GM11168 (cell line): ENCODE data around the gene FBXL7.

Source experiments
- in situ Hi-C: fragments of 300-500 bp; cut with MboI; formaldehyde crosslinking; loops from one replicate; pipeline ENCODE4 v1.12.0; 2022; ENCODE audit warnings: low sequenced_read_pairs; ENCODE audit not compliant: unreplicated experiment

FBXL7 gene

DNA sequence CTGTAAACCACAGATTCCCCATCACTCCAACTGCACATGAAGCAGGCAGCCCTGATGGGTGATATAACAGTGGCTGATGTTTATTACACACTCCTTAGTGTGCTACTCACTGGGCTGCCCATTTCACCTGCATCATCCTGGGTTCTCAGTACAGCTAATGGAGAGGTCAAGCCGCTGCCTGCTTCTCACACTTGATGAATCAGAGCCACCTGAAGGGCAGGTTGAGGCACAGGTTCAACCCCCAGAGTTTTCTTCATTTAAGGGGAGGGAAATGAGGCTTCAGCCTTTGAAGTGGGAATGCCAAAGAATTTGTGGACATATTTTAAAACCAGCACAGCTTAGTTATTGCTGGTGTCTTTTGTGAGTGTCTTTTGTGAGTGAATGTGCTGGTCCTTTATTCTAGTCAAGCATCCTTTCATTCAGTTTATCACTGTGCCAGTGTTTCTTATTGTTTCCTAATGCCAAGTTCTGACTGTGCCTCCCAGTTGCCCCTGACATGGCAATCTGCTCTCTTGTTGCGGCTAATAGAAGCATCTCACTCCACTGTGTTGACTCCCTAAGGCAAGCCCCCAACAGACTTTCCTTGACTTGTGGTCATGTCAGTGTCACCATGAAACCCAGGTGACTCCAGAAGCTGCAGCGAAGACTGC is 109.2 kb downstream of the FBXL7 start:
- in situ Hi-C loops: no loop called here

DNA sequence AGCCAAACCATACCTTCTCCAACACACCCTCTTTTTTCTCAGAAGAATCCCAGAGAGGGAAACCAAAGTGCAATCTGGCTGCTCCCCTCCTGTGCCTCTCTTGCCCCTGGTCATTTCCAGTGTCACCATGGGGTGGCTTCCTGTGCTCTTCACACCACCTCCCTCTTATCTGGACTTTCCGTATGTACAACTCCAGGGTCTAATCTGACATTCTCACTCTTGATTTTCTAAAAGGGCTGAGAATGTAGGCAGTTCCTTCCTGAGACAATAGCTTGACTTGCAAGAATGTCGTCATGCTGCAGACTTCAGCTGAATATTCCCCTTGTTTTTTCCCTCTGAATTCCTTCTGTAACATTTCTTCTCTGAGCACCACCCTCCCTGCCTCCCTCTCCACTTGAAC is 110.2 kb downstream of the FBXL7 start:
- in situ Hi-C loops: no loop called here

- in situ Hi-C loops: no loop called here
Observed at GRCh38 chr5:15611008-15611407, 111.0 kb downstream of the FBXL7 start.

DNA sequence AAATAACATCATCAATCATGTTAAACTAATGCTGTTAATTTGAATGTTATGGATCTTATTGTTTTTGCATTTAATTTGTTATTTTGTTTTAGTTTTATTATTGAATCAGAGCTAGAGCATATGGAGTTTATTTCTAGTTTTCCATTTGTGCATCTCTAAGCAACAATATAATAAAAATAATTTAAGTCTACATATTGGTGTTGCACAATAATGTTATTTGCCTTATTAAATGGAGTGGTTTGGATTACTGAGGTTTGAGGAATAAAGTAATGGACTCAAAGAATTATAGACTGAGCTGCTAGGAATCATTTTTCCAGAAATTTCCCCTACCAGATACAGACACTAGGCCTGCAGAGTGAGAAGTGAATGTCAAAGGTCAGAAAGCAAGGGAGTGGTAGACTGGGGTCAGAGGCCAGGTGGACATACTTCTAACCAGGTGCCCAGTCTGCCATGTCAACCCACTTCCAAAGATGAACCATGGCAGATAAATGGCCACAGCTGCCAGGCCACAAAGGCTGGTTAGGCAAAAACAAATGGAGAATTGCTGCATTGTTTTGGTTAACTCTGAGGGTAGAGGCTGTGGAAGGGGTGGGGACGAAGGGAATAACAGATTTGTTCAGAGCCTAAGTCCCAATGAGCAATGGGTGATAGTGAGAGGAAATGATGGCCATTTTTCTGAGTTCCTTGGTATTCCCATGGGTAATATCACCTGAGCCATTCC is 113.1 kb downstream of the FBXL7 start:
- in situ Hi-C loops: no loop called here

GRCh38 chr5:15614679-15615078 is 114.7 kb downstream of the FBXL7 start:
- in situ Hi-C loops: no loop called here

DNA sequence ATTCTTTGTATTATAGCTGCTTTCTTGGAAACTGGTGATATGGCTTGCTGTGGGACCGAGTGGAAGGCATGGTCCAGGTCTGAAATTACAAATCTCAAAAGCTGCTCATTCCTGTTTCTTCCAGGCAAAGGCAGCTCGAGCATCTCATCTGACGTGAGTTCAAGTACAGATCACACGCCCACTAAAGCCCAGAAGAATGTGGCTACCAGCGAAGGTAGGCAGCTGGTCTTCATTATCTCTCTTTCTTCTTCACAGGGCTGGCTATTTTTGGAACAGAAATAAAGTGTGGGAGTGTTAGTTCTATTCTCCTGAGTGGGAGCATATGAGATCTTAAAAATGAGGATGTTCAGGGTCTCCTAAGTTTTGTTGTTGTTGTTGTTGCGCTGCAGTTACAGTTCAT is 115.9 kb downstream of the FBXL7 start:
- in situ Hi-C loops: no loop called here

GRCh38 chr5:15618938-15619337 is 119.0 kb downstream of the FBXL7 start:
- in situ Hi-C loops: no loop called here

DNA sequence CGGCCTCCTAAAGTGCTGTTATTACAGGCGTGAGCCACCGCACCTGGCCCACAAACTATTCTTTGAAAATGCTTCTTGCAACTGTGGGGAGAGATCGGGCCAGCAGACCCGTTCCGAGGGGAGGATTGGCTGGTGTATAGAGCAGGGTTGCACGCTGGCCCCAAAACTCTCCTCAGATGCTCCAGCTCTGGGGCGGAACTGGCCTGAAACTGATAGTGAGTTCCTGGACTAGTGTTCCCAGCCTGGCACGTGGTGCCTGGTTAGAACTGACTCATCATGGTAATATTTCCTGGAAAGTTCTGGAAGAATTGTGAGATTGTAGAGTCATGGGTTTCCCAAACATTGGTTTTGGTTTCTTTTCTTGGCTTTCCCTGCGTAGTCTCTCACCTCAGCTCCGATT is 120.5 kb downstream of the FBXL7 start:
- in situ Hi-C loops: no loop called here

GRCh38 chr5:15621094-15621493 is 121.1 kb downstream of the FBXL7 start:
- in situ Hi-C loops: no loop called here

DNA sequence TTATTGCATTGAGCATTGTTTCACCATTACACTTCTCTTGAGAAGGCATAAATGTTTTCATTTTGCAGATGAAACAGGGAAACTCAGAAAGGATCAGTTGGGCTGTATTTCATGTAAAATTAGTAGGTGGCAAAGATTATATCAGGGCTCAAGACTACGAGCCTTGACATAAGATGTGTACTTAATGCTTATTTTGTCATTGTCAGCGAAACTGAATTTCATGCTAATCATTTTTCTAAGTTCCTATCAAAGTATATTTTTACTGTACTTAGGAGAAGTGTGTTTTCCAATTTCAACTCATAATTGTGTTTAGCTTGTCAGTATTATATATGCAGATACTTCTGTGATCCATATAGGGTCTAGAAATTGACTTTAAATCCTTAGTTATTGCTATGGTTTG is 123.8 kb downstream of the FBXL7 start:
- in situ Hi-C loops: no loop called here

GRCh38 chr5:15627109-15627508 is 127.1 kb downstream of the FBXL7 start:
- in situ Hi-C loops: no loop called here

GRCh38 chr5:15627647-15628046 is 127.7 kb downstream of the FBXL7 start:
- in situ Hi-C loops: no loop called here

GRCh38 chr5:15630441-15630840 is 130.5 kb downstream of the FBXL7 start:
- in situ Hi-C loops: no loop called here

DNA sequence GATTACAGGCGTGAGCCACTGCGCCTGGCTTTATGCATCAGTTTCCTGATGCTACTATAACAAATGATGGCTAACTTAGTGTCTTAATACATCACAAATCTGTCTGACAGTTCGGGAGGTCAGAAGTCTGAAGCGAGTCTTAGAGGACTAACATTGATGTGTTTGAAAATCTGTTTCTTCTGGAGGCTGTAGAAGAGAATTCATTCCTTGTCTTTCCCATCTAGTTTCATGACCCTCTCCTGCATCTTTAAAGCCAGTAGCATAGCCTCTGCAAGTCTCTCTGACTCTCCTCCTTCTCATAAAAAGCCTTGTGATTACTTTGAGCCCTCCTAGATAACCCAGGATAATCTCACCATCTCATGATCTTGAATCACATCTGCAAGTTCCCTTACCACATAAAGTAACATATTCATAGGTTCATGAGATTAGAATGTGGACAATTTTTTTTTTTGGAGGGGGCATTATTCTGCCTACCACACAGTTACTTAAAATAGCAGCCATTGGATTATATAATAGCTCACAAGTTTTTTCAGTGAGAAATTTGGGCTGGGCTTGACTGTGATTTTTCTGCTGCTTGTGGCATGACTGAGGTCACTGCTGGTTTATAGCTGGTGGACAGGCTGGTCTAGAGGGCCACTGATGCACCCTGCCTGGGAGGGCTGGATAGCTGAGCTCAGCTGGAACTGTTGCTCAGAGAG is 134.8 kb downstream of the FBXL7 start:
- in situ Hi-C loops: no loop called here

DNA sequence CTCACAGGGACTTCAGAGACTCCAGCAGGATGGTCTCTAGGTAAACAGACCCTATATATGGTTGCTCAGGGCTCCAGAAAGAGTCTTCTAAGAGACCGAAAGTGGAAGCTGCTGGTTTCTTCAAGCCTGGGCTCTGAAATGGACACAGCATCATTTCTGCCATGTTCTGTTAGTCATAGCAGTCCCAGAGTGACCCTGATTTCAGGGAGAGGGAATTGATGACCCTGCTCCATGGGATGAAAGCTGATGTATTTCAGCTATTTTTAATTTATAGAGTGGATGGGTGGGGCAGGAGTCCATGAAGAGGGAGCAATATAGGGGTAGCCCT is 135.3 kb downstream of the FBXL7 start:
- in situ Hi-C loops: no loop called here

- in situ Hi-C loops: no loop called here
Observed at GRCh38 chr5:15637345-15637744, 137.4 kb downstream of the FBXL7 start.

DNA sequence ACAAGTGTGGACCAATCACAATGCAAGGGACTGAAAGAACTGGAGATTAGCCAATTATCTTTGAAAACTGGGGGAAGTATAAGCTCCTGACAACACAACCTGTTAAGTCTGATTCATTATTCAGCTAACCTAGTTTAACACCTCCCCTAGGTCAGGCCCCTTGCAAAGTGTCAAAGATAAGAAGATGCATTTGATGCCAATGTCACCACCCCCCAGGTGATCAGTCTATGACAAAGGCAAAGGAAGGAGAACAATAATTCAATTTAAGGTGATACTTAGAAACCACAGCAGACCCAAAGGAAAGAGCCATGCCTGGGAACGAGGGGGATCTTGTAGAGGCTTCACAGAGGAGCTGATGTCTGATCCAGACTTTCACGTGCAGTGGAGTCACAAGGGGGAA is 137.9 kb downstream of the FBXL7 start:
- in situ Hi-C loops: no loop called here

- in situ Hi-C loops: no loop called here
Observed at GRCh38 chr5:15638296-15638695, 138.3 kb downstream of the FBXL7 start.

GRCh38 chr5:15639288-15639687 is 139.3 kb downstream of the FBXL7 start:
- in situ Hi-C loops: no loop called here

DNA sequence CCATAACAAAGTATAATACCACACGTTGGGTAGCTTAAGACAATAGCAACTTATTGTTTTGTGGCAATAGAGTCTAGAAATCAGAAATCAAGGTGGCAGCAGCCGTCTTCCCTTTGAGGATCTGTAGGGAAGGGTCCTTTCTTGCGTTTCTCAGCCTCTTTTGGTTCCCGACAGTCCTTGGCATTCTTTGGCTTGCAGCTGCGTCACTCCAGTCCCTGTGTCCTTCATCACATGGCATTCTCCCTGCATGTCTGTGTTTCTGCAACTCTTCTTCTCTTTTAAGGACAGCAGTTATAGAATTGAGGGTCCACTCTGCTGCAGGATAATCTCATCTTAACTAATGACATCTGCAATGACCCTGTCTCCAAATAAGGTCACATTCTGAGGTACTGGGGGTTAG is 140.1 kb downstream of the FBXL7 start:
- in situ Hi-C loops: no loop called here

DNA sequence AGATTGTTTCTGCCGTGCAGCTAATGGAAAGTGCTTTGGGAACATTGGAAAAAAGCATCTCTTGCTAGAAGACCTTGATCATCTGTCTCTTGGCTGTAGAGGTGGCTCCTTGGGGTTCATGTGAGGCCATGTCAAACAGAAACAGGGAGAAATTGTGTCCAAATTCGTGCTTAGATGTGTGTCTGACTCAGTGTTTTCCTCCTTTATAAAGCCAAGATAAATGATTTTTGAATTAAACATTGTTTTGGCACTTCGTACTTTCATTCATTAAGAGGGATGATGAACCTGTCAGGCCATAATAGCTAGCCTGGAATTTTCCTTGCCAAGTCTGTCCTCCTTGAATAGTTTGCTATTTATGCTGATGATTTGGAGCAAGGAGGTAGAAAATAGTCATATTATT is 143.8 kb downstream of the FBXL7 start:
- in situ Hi-C loops: no loop called here
